22Rv1 (cell line): ENCODE data around the gene ANKRD2.
"Not testable (repeated sequence)": the region's sequence is repeated elsewhere in the genome, so short reads cannot be mapped to it uniquely, and the experiment has no call there.

ENCODE experiments used
- H3K27ac ChIP-seq: fragments of 450-650 bp; 2 replicates; pipeline ENCODE4 v1.5.1; 2017
- CTCF ChIP-seq: fragments of 450-650 bp; IDR thresholded peaks from 2 replicates; pipeline ENCODE4 v1.5.1; 2017; ENCODE audit warnings: mild to moderate bottlenecking
- ZFX ChIP-seq: fragments of 450-650 bp; IDR thresholded peaks from 2 replicates; pipeline ENCODE4 v1.6.1; 2017; ENCODE audit warnings: antibody characterized with exemption, borderline replicate concordance

The ANKRD2 gene

GRCh38 chr10:97547962-97548361 is 24.6 kb upstream of the ANKRD2 start:
- TF ChIP-seq ZFX (no peak), CTCF (no peak)

GRCh38 chr10:97548828-97549455 is 23.6 kb upstream of the ANKRD2 start:
- H3K27ac ChIP-seq = no peak overlapping the region
- TF ChIP-seq CTCF = no peak
- TF ChIP-seq ZFX = no peak

More at GRCh38 chr10:97547962-97548361, 24.6 kb upstream of the ANKRD2 start:
- no peak overlapping the region for H3K27ac ChIP-seq

DNA sequence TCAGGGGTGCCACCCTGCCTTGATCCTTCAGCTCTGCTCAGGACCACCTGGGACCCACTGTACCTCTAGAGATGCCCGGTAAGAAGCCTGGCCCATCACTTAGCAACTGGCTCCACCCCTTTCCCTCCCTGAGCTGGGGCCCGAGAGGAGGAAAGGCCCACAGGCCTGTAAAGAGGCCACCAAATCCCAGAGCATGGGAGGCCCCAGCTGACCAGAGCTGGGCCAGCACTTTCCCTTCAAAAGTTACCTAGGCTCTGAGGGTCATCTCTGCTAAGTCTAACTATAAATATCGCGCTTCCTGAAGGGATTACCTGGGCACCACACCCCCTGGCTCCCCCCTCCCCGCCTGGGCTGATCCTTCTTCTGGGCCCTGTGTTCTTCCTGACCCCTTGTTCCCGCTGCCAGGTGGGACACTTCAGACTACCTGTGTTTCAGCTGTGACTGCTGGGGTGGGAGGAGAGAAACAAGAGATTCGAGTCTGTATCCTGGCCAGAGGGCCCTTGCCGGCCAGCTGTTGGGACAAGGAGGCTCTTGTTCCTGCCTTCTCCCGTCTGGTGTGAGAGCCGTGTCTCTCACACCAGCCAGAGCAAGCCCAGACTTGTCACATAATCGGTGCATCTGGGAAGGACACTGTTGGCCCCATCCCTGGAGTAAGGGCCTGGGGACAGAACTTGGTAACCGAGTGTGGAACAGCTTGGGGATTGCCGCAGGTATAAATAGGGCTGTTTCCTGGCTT is 22.8 kb upstream of the ANKRD2 start:
- no peak overlapping the region for H3K27ac ChIP-seq
- TF ChIP-seq ZFX (no peak), CTCF (no peak)

DNA sequence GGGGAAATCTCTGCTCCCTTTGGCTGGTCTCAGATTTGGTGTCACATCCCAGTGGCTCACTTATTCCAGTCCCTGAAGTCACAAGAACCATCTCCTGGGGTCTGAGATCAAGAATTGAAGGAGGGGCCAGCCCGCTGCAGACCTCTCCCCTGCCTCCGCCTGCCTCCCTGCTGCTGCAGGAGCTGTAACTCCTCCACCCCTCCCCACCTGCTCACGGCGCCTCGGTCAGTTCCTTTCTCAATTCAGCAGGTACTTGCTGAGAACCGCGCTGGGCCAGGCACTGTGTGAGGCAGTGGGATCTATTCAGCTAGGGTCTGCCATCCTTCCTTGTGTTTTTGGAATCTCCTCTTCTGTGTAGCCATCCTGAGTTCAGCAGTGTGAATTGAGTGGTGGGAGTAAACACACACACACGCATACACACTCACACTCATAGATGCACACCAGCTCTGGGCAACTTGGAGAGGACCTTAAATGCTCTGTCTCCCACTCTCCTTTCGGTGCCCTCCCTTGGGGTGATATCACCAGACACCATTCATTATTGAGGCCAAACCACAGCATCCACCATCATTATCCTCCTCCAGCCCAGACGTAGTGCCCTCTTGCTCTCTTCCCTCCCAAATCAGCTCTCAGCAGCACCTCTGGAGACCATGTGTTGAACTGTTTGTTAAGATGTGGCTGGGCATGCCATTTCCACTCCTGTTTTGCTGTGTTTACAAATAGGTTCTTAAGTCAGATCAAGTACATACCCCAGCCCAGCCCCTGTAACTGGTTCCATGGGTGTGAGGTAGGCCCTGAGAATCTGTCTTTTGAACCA is 22.0 kb upstream of the ANKRD2 start:
- TF ChIP-seq ZFX (no peak), CTCF (no peak)
- no peak overlapping the region for H3K27ac ChIP-seq

DNA sequence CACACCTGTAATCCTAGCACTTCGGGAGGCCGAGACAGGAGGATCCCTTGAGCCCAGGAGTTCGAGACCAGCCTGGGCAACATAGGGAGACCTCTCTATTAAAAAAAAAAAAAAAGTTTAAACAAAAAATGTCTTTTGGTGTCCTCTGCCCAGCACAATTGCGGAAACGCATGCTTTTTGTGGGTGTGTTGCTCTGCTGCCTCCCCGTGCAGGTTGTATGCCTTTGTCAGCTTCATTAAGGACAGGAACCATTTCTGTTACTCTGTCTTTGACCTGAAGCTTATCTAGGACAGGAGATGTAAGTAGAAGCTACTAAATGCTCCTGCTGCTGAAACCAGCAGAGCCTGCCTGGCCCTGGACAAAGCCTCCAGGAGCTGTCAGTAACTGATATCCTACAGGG is 21.3 kb upstream of the ANKRD2 start:
- H3K27ac ChIP-seq = no peak overlapping the region
- no peak for TF ChIP-seq CTCF
- TF ChIP-seq ZFX = no peak

DNA sequence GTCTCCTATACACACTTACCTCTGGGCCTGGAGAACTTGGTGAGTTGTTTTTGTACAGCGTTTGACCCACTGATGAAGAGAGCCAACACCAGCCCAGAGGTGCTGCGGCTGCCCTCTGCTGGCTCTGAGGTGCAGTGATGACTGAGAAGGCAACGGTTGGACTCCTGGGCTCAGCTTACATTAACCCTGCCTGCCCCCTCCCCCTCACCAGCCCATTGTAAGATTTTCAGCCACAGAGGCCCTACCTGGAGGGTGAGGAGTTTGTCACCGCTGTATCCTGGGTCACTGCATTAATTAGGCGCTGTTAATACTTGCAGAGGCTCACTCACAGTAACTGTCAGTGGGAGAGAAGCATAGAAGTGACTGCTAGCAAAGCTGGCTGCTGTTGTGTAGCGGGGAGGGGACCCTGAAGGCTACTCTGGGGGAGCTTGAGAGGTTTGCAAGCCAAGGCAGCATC is 19.0 kb upstream of the ANKRD2 start:
- TF ChIP-seq CTCF (peak; percentile 96), ZFX (no peak)
- H3K27ac ChIP-seq = no peak overlapping the region

GRCh38 chr10:97554336-97554735 is 18.2 kb upstream of the ANKRD2 start:
- not testable (repeated sequence) for H3K27ac ChIP-seq

GRCh38 chr10:97555541-97555940 is 17.0 kb upstream of the ANKRD2 start:
- not testable (repeated sequence) for H3K27ac ChIP-seq

DNA sequence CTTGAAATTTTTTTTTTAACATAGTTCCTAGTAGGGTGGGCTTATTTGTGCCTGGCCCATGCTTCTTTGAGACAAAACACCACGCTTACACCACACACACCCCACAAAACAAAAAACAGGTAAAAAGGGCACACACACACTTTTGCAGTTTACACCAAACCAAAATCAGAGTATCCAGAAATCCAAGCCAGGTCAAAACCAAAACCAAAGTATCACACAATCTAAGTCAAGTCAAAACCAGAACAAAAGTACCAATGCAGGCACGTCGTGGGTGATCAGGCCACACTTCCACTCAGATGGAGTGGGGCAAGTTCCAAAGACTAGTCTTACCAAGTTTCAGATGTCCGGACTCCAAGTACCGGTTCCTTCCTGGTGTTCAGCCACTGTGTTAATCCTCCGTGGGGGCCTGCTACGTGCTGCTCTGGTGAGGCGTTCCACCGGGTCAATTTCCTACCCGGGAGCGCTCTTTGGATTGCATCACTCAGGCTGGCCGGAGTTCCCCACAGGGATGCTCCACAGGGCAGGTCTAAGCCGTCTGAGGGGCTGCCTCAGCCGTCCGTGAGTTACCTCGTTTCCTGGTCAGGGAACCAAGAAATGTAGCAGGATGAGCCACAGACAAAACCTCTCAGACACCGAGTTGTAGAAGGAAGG is 11.7 kb upstream of the ANKRD2 start:
- H3K27ac ChIP-seq = not testable (repeated sequence)

DNA sequence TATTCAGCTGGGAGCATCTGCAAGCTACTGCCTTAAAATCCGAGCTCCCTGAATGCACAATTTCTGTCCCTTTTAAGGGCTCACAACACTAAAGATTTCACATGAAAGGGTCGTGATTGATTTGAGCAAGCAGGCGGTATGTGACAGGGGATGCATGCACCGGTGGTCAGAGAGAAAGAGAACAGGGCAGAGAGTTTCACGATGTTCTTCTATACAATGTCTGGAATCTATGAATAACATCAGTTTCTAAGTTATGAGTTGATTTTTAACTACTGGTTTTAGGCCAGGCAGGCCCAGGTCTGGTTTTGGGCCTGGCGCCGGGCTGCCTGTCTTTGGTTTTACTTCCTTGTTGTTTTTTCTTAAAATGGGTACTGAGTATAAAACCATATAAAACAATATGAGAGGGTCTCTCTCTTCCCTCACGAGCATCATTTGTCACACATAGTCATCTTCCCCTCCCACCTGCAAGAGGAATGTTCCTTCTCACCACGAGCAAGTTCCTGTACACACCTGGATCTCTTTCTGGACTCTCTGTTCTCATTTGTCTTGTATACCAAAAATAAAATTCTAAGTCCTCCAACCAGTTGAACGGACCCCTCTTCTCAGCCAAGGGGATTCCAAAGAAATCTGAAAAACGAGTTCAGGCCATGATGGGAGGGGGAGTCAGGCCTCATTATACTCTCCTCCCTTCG is 11.0 kb upstream of the ANKRD2 start:
- not testable (repeated sequence) for H3K27ac ChIP-seq

GRCh38 chr10:97562329-97562728 is 10.2 kb upstream of the ANKRD2 start:
- not testable (repeated sequence) for H3K27ac ChIP-seq
